ENCODE results near the gene KIF23.
A peak's percentile ranks its signal among the peaks of the same experiment; 100 is the strongest.

The KIF23 gene

GRCh38 chr15:69407719-69408400 lies 6.3 kb upstream of the KIF23 start:
- H3K4me3 ChIP-seq (ENCODE audit: low read length), result no peak overlapping the region
- no peak for TF ChIP-seq ZNF274 (IDR thresholded peaks at IDR 0.05; ENCODE audit: low read depth, low read length)

- no peak overlapping the region for H3K4me3 ChIP-seq (ENCODE audit: low read length)
- no peak for TF ChIP-seq ZNF274 (IDR thresholded peaks at IDR 0.05; ENCODE audit: low read depth, low read length)
Measured at GRCh38 chr15:69408841-69409240, 5.3 kb upstream of the KIF23 start.

GRCh38 chr15:69410248-69410874 lies 3.8 kb upstream of the KIF23 start:
- TF ChIP-seq ZNF274 (IDR thresholded peaks at IDR 0.05; ENCODE audit: low read depth, low read length), result no peak
- no peak overlapping the region for H3K4me3 ChIP-seq (ENCODE audit: low read length)

DNA sequence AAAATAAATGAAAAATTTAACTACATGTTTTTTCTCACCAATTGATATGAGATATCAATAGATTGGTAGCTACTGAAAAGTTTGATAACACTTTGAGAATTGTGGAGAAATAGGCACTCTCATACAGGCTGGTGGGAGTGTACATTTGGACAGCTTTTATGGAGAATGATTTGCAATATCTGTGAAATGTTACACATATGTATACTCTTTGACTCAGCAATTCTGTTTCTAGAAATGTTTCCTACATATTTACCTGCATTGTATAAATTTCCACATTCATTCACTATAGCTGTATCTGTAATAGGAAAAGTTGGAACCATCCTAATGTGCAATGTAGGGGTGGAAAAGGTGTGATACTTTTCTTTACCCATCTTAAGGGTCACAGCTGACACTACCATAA lies 1.9 kb upstream of the KIF23 start:
- no peak overlapping the region for H3K4me3 ChIP-seq (ENCODE audit: low read length)

DNA sequence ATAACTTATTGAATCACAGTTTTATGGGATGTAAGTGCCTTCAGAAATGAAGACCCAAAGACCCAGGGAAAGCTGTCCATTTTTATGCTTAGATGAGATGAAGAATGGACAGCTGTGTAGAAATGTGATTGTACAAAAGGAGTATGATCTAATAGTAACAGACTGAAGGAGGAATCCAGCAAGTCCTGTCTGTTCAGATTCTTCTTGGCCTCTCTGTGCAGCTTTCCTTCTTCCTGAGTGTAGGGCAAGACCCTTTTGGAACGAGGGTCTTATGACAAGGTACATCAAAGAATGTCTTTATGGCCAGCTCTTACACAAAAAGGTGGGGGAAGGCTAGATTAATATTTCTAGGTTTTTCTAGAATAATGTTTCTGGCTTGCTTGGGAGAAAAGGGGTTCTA lies 1.4 kb upstream of the KIF23 start:
- H3K4me3 ChIP-seq (ENCODE audit: low read length), result no peak overlapping the region
- TF ChIP-seq ZNF274 (IDR thresholded peaks at IDR 0.05; ENCODE audit: low read depth, low read length), result no peak

More for the DNA sequence above, 1.9 kb upstream of the KIF23 start:
- no peak for TF ChIP-seq ZNF274 (IDR thresholded peaks at IDR 0.05; ENCODE audit: low read depth, low read length)

DNA sequence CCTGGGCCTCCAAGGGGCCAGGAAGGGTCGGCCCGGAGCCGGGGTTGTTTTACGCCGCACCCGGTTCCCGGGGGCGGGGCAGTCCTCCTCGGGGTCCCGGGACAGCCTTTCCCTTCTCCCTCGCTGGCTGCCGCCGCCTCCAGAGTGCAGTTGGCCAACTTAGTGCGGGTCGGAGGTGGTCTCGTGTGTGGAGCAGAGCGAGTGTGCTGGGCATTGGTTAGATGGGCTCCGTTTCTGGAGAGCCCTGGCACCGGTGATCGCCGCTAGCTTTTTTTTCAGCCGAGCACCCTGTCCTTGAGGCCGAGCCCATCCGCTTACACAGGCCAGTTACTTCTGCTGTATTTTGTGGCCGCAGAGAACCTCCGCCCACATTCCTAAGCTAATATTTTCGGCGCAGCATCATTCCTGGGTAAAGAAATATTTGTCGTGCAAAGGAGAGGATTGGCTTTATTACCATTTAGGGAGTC lies 585 bp downstream of the KIF23 start:
- peak overlapping the region; percentile 83 for H3K4me3 ChIP-seq (ENCODE audit: low read length)
- TF ChIP-seq ZNF274 (IDR thresholded peaks at IDR 0.05; ENCODE audit: low read depth, low read length), result no peak

GRCh38 chr15:69415381-69415780 lies 1.2 kb downstream of the KIF23 start:
- TF ChIP-seq ZNF274 (IDR thresholded peaks at IDR 0.05; ENCODE audit: low read depth, low read length), result no peak
- peak overlapping the region; percentile 83; the same call in 1 of the 2 replicates for H3K4me3 ChIP-seq (ENCODE audit: low read length)

DNA sequence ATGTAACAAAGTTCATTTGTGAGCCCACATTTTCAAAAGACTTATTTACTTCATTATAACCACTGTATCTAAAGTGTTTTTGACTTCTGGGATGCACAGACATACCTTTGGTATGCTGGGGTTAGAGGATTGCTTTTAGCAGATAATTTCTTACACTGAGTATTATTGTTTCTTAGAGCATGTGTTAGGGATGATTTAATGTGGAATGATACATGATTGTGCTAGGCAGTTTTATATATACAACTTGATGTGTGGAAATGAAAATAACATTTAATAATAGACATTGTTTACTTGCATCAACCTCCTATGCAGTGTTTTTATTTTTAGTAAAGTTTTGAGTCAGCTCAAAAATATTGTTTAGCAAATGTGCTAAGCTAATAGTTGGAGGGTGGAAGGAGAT lies 3.4 kb downstream of the KIF23 start:
- no peak for TF ChIP-seq ZNF274 (IDR thresholded peaks at IDR 0.05; ENCODE audit: low read depth, low read length)
- no peak overlapping the region; the same call in 1 of the 2 replicates for H3K4me3 ChIP-seq (ENCODE audit: low read length)

DNA sequence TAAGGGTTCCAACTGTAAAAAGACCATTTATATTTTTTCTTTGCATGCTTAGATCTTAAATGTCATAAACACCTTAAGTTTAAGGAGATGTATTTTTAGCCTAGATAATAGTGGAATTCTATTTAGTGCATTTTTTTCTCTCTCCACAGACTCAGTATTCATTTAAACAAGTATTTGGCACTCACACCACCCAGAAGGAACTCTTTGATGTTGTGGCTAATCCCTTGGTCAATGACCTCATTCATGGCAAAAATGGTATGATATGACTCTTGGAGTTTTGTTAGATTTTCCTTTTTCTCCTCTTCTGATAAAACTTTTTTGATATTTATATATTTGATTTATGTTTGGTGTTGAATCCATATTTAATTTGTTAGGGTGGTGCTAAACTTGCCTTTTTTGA lies 7.3 kb downstream of the KIF23 start:
- TF ChIP-seq ZNF274 (IDR thresholded peaks at IDR 0.05; ENCODE audit: low read depth, low read length), result no peak
- no peak overlapping the region for H3K4me3 ChIP-seq (ENCODE audit: low read length)

DNA sequence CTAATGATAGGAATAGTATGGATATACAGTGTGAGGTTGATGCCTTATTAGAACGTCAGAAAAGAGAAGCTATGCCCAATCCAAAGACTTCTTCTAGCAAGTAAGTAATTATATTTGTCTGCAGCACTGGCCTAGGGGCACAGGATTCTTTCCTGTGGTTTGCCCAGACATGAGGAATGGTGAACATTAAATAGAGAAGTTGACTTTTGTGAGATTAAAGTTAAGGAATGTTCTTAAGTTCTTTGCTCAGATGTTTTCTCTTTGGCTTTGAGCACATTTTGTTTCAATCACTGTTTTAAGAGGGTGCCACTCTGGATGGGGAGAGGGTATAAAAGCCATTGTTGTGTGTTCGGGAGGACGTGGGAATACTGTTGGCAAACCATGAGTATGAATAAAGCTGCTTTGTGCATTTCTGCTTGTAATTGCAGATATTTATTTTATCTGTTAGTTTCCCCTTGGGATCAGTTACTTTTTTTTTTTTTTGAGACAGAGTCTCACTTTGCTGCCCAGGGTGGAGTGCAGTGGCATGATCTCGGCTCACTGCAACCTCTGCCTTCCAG lies 8.3 kb downstream of the KIF23 start:
- TF ChIP-seq ZNF274 (IDR thresholded peaks at IDR 0.05; ENCODE audit: low read depth, low read length), result no peak
- H3K4me3 ChIP-seq (ENCODE audit: low read length), result no peak overlapping the region

DNA sequence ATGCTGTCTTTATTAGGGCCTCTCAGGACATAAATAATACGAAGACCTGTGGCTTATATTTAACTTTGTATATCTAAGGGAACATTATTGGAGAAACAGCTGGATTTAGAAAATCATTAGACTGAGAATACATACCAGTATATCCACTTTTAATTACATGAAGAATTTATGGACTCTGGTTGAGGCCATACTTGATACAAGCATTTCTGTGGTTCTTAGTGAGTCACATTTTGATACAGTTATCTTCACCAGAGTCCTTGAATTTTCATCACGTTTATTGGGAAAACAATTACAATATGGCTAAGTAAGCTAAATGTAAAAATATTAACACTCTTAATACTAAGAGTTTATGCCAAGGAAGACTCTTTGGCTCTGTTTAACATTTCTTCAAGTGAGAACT lies 9.9 kb downstream of the KIF23 start:
- no peak for TF ChIP-seq ZNF274 (IDR thresholded peaks at IDR 0.05; ENCODE audit: low read depth, low read length)

DNA sequence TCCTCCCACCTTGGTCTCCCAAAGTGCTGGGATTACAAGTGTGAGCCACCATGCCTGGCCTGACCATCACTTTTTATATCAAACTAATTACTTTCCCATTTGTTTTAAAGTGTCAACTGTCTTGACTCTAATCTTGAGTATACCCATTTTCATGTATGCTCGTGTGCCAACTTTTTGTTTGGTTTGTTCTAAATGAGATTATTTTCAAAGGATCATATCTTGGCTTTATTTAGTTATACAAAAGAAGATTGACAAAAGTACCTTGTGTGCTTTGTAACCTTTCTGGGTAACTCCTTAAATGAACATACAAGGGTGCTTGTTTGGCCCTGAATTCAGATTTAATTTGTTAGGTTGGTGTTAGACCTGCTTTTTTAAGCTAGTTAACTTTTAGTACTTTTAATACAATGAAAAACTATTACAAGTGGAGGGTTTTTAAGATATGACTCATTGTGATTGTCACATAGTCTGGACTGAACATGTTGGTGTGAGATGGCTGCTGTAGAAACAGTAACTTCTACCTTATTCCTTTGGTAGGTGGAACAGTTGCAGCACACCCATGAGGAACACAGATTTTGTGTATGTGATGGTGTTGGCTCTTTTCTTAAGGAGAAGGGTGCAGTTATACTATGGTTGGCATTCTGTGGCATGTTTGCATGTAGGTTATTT lies 10.7 kb downstream of the KIF23 start:
- no peak overlapping the region for H3K4me3 ChIP-seq (ENCODE audit: low read length)
- TF ChIP-seq ZNF274 (IDR thresholded peaks at IDR 0.05; ENCODE audit: low read depth, low read length), result no peak

More for the DNA sequence above, 9.9 kb downstream of the KIF23 start:
- no peak overlapping the region for H3K4me3 ChIP-seq (ENCODE audit: low read length)

- TF ChIP-seq ZNF274 (IDR thresholded peaks at IDR 0.05; ENCODE audit: low read depth, low read length), result no peak
- no peak overlapping the region for H3K4me3 ChIP-seq (ENCODE audit: low read length)
Measured at GRCh38 chr15:69433831-69434230, 19.7 kb downstream of the KIF23 start.

DNA sequence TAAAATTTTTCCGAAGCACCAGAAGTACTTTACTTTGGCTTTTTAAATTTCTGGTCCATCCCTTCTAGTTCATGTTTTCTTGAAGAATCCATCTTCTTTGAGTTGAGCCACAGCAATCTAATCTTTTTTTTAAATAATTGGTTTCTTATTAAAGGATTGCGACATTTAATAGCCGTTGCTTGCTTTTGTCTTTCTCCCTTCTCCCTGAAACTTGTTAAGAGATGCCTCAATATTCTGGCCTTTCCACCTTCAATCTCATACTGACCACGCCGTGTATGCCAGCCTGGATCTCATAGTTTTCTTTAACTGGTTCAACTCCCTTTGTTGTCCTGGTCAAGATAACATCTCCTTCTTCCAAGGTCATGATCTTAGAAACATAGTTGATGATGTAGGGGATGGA lies 20.1 kb downstream of the KIF23 start:
- H3K4me3 ChIP-seq (ENCODE audit: low read length), result no peak overlapping the region
- TF ChIP-seq ZNF274 (IDR thresholded peaks at IDR 0.05; ENCODE audit: low read depth, low read length), result no peak

DNA sequence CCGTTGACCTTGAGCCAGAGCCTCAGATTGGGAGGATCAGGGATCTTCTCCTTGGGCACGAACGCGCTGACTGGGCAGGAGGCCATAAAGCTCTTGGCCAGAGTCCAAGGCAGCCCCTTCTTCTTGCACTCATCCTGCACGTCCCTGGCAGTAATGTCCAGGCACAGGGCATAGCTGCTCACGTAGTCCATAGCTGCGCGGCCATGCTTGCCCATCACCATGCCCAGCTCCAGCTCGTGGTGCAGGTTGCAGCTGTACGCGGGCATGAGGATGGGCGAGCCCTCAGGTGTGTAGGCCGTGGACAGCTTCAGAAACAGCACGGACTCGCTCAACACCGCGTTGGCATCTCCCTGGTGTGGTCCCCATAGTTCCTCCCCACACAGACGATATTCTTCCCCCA lies 20.5 kb downstream of the KIF23 start:
- TF ChIP-seq ZNF274 (IDR thresholded peaks at IDR 0.05; ENCODE audit: low read depth, low read length), result no peak
- no peak overlapping the region for H3K4me3 ChIP-seq (ENCODE audit: low read length)
